Large intestine (tissue), 3 donors: ENCODE measurements around the gene LDHD. TPM values are rescaled to one million over a fixed set of nuclear protein-coding genes. Genes with fewer than 3 reads are reported as not detected.

Experiments used
- DNase-seq, 2 donors: peaks; one replicate each; pipeline versions ENCODE4 v3.0.0 to v3.0.0-alpha.2; 2013
- H3K27ac ChIP-seq: one replicate; pipeline ENCODE4 v1.5.1; 2013; ENCODE audit warnings: low read length
- H3K27me3 ChIP-seq: 2 replicates; pipeline ENCODE4 v1.6.1; 2013; ENCODE audit warnings: low read length; ENCODE audit not compliant: control insufficient read depth, insufficient read depth
- H3K36me3 ChIP-seq: 2 replicates; pipeline ENCODE4 v1.6.1; 2013; ENCODE audit warnings: low read length; ENCODE audit not compliant: control insufficient read depth, insufficient read depth
- H3K4me1 ChIP-seq: one replicate; pipeline ENCODE4 v1.6.1; 2013; ENCODE audit warnings: low read length; ENCODE audit not compliant: control insufficient read depth, insufficient read depth
- H3K4me3 ChIP-seq: one replicate; pipeline ENCODE4 v1.5.1; 2013; ENCODE audit warnings: low read length
- H3K9me3 ChIP-seq: one replicate; pipeline ENCODE4 v1.6.1; 2013; ENCODE audit warnings: mild to moderate bottlenecking, low read depth, low read length, moderate library complexity; ENCODE audit not compliant: control insufficient read depth
- WGBS: methylation state at CpG from one replicate; pipeline ENCODE4 v1.1.5; 2013; ENCODE audit warnings: low lambda C conversion rate; ENCODE audit not compliant: insufficient coverage; 5-methylcytosine and 5-hydroxymethylcytosine counted together
- polyA plus RNA-seq: library from polyadenylated mRNA; unstranded; fragments of 120-200 nt; gene quantifications from one replicate; pipeline ENCODE4 v1.2.1, GENCODE V29; 2013

The LDHD gene
- polyA plus RNA-seq, 1 donor, result 2.2 TPM

GRCh38 chr16:75080205-75081029, 36.2 kb downstream of the LDHD start:
- no peak overlapping the region for H3K27ac ChIP-seq
- no peak overlapping the region for H3K4me3 ChIP-seq
- H3K4me1 ChIP-seq, result no peaks in the 10 kb centered on the region
- no peaks in the 10 kb centered on the region for H3K36me3 ChIP-seq
- H3K9me3 ChIP-seq, result no peaks in the 10 kb centered on the region
- DNase-seq, result no peak
- H3K27me3 ChIP-seq, result no peaks in the 10 kb centered on the region
- no CpG with 5 or more reads among the region's 8 CpGs for WGBS

- H3K36me3 ChIP-seq, result no peaks in the 10 kb centered on the region
- no peaks in the 10 kb centered on the region for H3K27me3 ChIP-seq
- DNase-seq, result no peak
- WGBS, result no CpG with 5 or more reads among the region's 7 CpGs
- H3K4me3 ChIP-seq, result no peak overlapping the region
- no peak overlapping the region for H3K27ac ChIP-seq
- H3K9me3 ChIP-seq, result no peaks in the 10 kb centered on the region
- H3K4me1 ChIP-seq, result no peaks in the 10 kb centered on the region
These were observed 37.1 kb downstream of the LDHD start for GRCh38 chr16:75079346-75079926.

GRCh38 chr16:75078886-75079285, 37.7 kb downstream of the LDHD start:
- no peak for DNase-seq
- Histone ChIP-seq H3K27me3 (no peaks in the 10 kb centered on the region), H3K9me3 (no peaks in the 10 kb centered on the region), H3K4me3 (no peak overlapping the region), H3K4me1 (no peaks in the 10 kb centered on the region), H3K27ac (no peak overlapping the region), H3K36me3 (no peaks in the 10 kb centered on the region)
- no CpG with 5 or more reads among the region's 8 CpGs for WGBS

- H3K27ac ChIP-seq, result no peak overlapping the region
- no peaks in the 10 kb centered on the region for H3K36me3 ChIP-seq
- DNase-seq, result no peak
- H3K4me1 ChIP-seq, result no peaks in the 10 kb centered on the region
- H3K27me3 ChIP-seq, result no peaks in the 10 kb centered on the region
- H3K9me3 ChIP-seq, result no peaks in the 10 kb centered on the region
- no peak overlapping the region for H3K4me3 ChIP-seq
- WGBS, result 89% methylated on average over 1 of the region's 3 CpGs
These were observed 40.8 kb downstream of the LDHD start for GRCh38 chr16:75075688-75076268.

- Histone ChIP-seq H3K27ac (no peak overlapping the region), H3K27me3 (no peaks in the 10 kb centered on the region), H3K36me3 (no peaks in the 10 kb centered on the region), H3K9me3 (no peaks in the 10 kb centered on the region), H3K4me1 (peaks cover 1% of the 10 kb centered on the region), H3K4me3 (no peak overlapping the region)
- 100% methylated on average over 1 of the region's 12 CpGs for WGBS
- DNase-seq, result no peak
These were observed 41.5 kb downstream of the LDHD start for GRCh38 chr16:75074920-75075687.

- H3K27ac ChIP-seq, result no peak overlapping the region
These were observed 42.2 kb downstream of the LDHD start for GRCh38 chr16:75074304-75074793.

GRCh38 chr16:75073545-75074303, 42.9 kb downstream of the LDHD start:
- 83% methylated on average over 3 of the region's 20 CpGs for WGBS
- Histone ChIP-seq H3K36me3 (no peaks in the 10 kb centered on the region), H3K4me1 (peaks cover 7% of the 10 kb centered on the region), H3K9me3 (no peaks in the 10 kb centered on the region), H3K27me3 (no peaks in the 10 kb centered on the region), H3K4me3 (no peak overlapping the region), H3K27ac (no peak overlapping the region)
- no peak for DNase-seq

More at GRCh38 chr16:75074304-75074793, 42.2 kb downstream of the LDHD start:
- no CpG with 5 or more reads among the region's 4 CpGs for WGBS
- H3K36me3 ChIP-seq, result no peaks in the 10 kb centered on the region
- no peaks in the 10 kb centered on the region for H3K9me3 ChIP-seq
- no peaks in the 10 kb centered on the region for H3K27me3 ChIP-seq
- DNase-seq, result no peak
- H3K4me3 ChIP-seq, result no peak overlapping the region
- peaks cover 7% of the 10 kb centered on the region for H3K4me1 ChIP-seq

- no peaks in the 10 kb centered on the region for H3K27me3 ChIP-seq
- DNase-seq, result no peak
- H3K9me3 ChIP-seq, result no peaks in the 10 kb centered on the region
- no peak overlapping the region for H3K4me3 ChIP-seq
- H3K4me1 ChIP-seq, result peaks cover 7% of the 10 kb centered on the region
- H3K27ac ChIP-seq, result no peak overlapping the region
- no CpG with 5 or more reads among the region's 2 CpGs for WGBS
- no peaks in the 10 kb centered on the region for H3K36me3 ChIP-seq
These were observed 44.2 kb downstream of the LDHD start for GRCh38 chr16:75072239-75072947.

- Histone ChIP-seq H3K9me3 (no peaks in the 10 kb centered on the region), H3K27ac (no peak overlapping the region), H3K27me3 (no peaks in the 10 kb centered on the region), H3K36me3 (no peaks in the 10 kb centered on the region), H3K4me1 (peaks cover 7% of the 10 kb centered on the region), H3K4me3 (no peak overlapping the region)
- no peak for DNase-seq
- WGBS, result no CpG with 5 or more reads among the region's 3 CpGs
These were observed 45.0 kb downstream of the LDHD start for GRCh38 chr16:75071621-75072020.
